Naive thymus-derived CD4-positive, alpha-beta T cell (primary cell): ENCODE data around the gene RASSF5. TPM values are rescaled to one million over a fixed set of nuclear protein-coding genes. Genes with fewer than 3 reads are reported as not detected.

Experiments
- ATAC-seq: fragments of 150-1000 bp; cut with Tn5 transposase; 2 replicates; pipeline ENCODE4 v1.10.0; 2021; ENCODE audit warnings: mild to moderate bottlenecking, moderate library complexity
- CTCF ChIA-PET: fragments of 350-600 bp; sonication (Branson Sonifier 250); formaldehyde crosslinking; loops from one replicate; lab custom pipeline; 2021; ENCODE audit warnings: antibody characterized with exemption; lab: Charles Lee
- POLR2A ChIA-PET: fragments of 350-600 bp; sonication (Branson Sonifier 250); formaldehyde crosslinking; loops from one replicate; lab custom pipeline; 2021; ENCODE audit warnings: antibody characterized with exemption, inconsistent platforms; lab: Charles Lee
- DNase-seq, 9 donors: peaks; one replicate each; pipeline versions ENCODE4 v3.0.0 to v3.0.0-alpha.2; 2020 to 2022; ENCODE audit warnings: mixed read lengths in 1 of 9
- H3K27ac ChIP-seq: one replicate; pipeline ENCODE4 v1.7.0; 2013; ENCODE audit warnings: mild to moderate bottlenecking, low read depth, low read length, moderate library complexity
- H3K27me3 ChIP-seq, 2 donors: one replicate each; pipeline ENCODE4 v1.7.0; 2013; ENCODE audit warnings: low read length in 2 of 2, mild to moderate bottlenecking in 2 of 2, moderate library complexity in 2 of 2; ENCODE audit not compliant: control insufficient read depth in 2 of 2, insufficient read depth in 2 of 2
- H3K36me3 ChIP-seq, 3 experiments: 1 replicate in 2 of 3; 2 replicates in 1 of 3; pipeline ENCODE4 v1.7.0; 2013; ENCODE audit warnings: low read length in 3 of 3, mild to moderate bottlenecking in 3 of 3, moderate library complexity in 1 of 3; ENCODE audit not compliant: insufficient read depth in 3 of 3, control insufficient read depth in 2 of 3
- H3K4me1 ChIP-seq, 2 donors: one replicate each; pipeline ENCODE4 v1.7.0; 2013; ENCODE audit warnings: low read length in 2 of 2, mild to moderate bottlenecking in 2 of 2, moderate library complexity in 1 of 2; ENCODE audit not compliant: control insufficient read depth in 2 of 2, insufficient read depth in 2 of 2
- H3K4me3 ChIP-seq: 2 replicates; pipeline ENCODE4 v1.7.0; 2013; ENCODE audit warnings: mild to moderate bottlenecking, low read length
- H3K9me3 ChIP-seq, 3 experiments: 1 replicate in 2 of 3; 2 replicates in 1 of 3; pipeline ENCODE4 v1.7.0; 2013; ENCODE audit warnings: low read length in 3 of 3; ENCODE audit not compliant: control insufficient read depth in 2 of 3
- H3K27ac Mint-ChIP-seq, 9 donors: one replicate each; pipeline ENCODE4 v1.8.0; 2020 to 2022; ENCODE audit warnings: mixed read lengths in 9 of 9, mild to moderate bottlenecking in 8 of 9, moderate library complexity in 5 of 9, inconsistent platforms in 2 of 9
- H3K27me3 Mint-ChIP-seq, 5 donors: one replicate each; pipeline ENCODE4 v1.8.0; 2021 to 2022; ENCODE audit warnings: mixed read lengths in 5 of 5, mild to moderate bottlenecking in 1 of 5
- H3K36me3 Mint-ChIP-seq, 5 donors: one replicate each; pipeline ENCODE4 v1.8.0; 2020 to 2022; ENCODE audit warnings: mixed read lengths in 5 of 5, mild to moderate bottlenecking in 3 of 5, inconsistent platforms in 1 of 5
- H3K4me1 Mint-ChIP-seq, 7 donors: one replicate each; pipeline ENCODE4 v1.8.0; 2020 to 2022; ENCODE audit warnings: mixed read lengths in 7 of 7, mild to moderate bottlenecking in 3 of 7, inconsistent platforms in 1 of 7
- H3K4me3 Mint-ChIP-seq, 10 donors: one replicate each; pipeline ENCODE4 v1.8.0; 2020 to 2022; ENCODE audit warnings: mild to moderate bottlenecking in 10 of 10, mixed read lengths in 10 of 10, moderate library complexity in 6 of 10, inconsistent platforms in 2 of 10
- H3K9me3 Mint-ChIP-seq, 11 donors: one replicate each; pipeline ENCODE4 v1.8.0; 2020 to 2022; ENCODE audit warnings: mixed read lengths in 11 of 11, mild to moderate bottlenecking in 4 of 11, inconsistent platforms in 1 of 11, moderate library complexity in 1 of 11
- intact Hi-C, 2 donors: fragments of 100-400 bp; cut with micrococcal nuclease; formaldehyde crosslinking; loops; one replicate each; pipeline ENCODE4 v1.15.1; 2023
- polyA plus RNA-seq, 2 donors: library from polyadenylated mRNA; unstranded; fragments of 300-500 nt; fragmentation: Illumina TruSeq; gene quantifications; one replicate each; pipeline ENCODE4 v1.2.3, GENCODE V29; 2021
- total RNA-seq, 6 experiments: library from RNA in 5 of 6; stranded (reverse) in 5 of 6; gene quantifications; 1 replicate in 5 of 6; 2 replicates in 1 of 6; pipeline ENCODE4 v1.2.3 and lab custom pipeline; 2021 to 2026

Gene RASSF5
- total RNA-seq (100 to 1,000 TPM; 155 to 240 (median 218) TPM), polyA plus RNA-seq (100 to 1,000 TPM; 299 to 416 TPM), total RNA-seq (lab: John Stamatoyannopoulos, UW) (274 reads per million, percentile 95 among the genes with 10 or more reads in this experiment)

GRCh38 chr1:206507284-206508129, at the start of gene RASSF5:
TSS of gene RASSF5 (plus strand) at chr1:206507531. CDS start at chr1:206507603, 72 bp downstream.
- no peaks in the 10 kb centered on the region for H3K27me3 ChIP-seq
- H3K4me1 ChIP-seq: peaks cover 8 to 29% of the 10 kb centered on the region in 2 donors
- H3K4me3 ChIP-seq: peak within 1 kb of the TSS; percentile 58
- Mint-ChIP-seq H3K4me1 (peaks cover 8 to 59% (median 29%) of the 10 kb centered on the region in 7 donors), H3K27me3 (peaks cover 12 to 30% (median 18%) of the 10 kb centered on the region in 5 donors), H3K9me3 (no peaks in the 10 kb centered on the region), H3K4me3 (peak within 1 kb of the TSS; percentile 72 to 90 (median 82)), H3K36me3 (peaks cover 0 to 18% (median 0%) of the 10 kb centered on the region in 5 donors), H3K27ac (peak within 1 kb of the TSS in 8 of 9 donors; percentile 28 to 69 (median 51))
- ChIA-PET CTCF (interaction anchor here (1.6 to 1.8 kb wide), 3 partner anchors 37 to 156 kb away, joined by 5 to 6 read pairs (median 5); partner anchors contain the start of gene IKBKE), POLR2A (interaction anchor here (0.8 to 1.8 kb wide), 5 partner anchors 9 to 105 kb away, joined by 3 to 5 read pairs (median 4); partner anchors contain the start of gene EIF2D)
- peak; percentile 64 to 86 (median 74) for DNase-seq
- H3K9me3 ChIP-seq: no peaks in the 10 kb centered on the region
- intact Hi-C loops: loop anchor here (1.0 to 2.0 kb wide), 6 partner anchors 37 to 177 kb away; partner anchors contain the start of genes MAPKAPK2 (in 2 of the 2), EIF2D (in 1 of the 2) and IKBKE (in 1 of the 2)
- ATAC-seq: peak; percentile 88
- H3K36me3 ChIP-seq: no peaks in the 10 kb centered on the region
- peak within 1 kb of the TSS; percentile 41 for H3K27ac ChIP-seq

- Histone ChIP-seq H3K36me3 (no peaks in the 10 kb centered on the region), H3K27me3 (no peaks in the 10 kb centered on the region), H3K4me1 (peaks cover 0 to 4% of the 10 kb centered on the region in 2 donors), H3K27ac (no peak overlapping the region), H3K4me3 (no peak overlapping the region), H3K9me3 (no peaks in the 10 kb centered on the region)
- ChIA-PET CTCF (interaction anchor here (1.2 to 2.3 kb wide), 5 partner anchors 8 to 203 kb away, joined by 3 to 15 read pairs (median 6); partner anchors contain the start of gene IKBKE), POLR2A (no interaction called here)
- peak overlapping the region in 1 of 9 donors; percentile 10 for H3K27ac Mint-ChIP-seq
- H3K4me1 Mint-ChIP-seq: peaks cover 7 to 39% (median 13%) of the 10 kb centered on the region in 7 donors
- DNase-seq (no peak), ATAC-seq (no peak)
- intact Hi-C loops: no loop called here
- peaks cover 0 to 13% (median 4%) of the 10 kb centered on the region in 5 donors for H3K36me3 Mint-ChIP-seq
- no peaks in the 10 kb centered on the region for H3K27me3 Mint-ChIP-seq
- peaks cover 0 to 1% (median 0%) of the 10 kb centered on the region in 11 donors for H3K9me3 Mint-ChIP-seq
- no peak overlapping the region for H3K4me3 Mint-ChIP-seq
Observed at GRCh38 chr1:206459703-206460102, 47.6 kb upstream of the RASSF5 start.

GRCh38 chr1:206460836-206461426, 46.4 kb upstream of the RASSF5 start:
- POLR2A ChIA-PET: interaction anchor here (0.5 to 1.6 kb wide), 4 partner anchors 8 to 284 kb away, joined by 4 to 10 read pairs (median 6); partner anchors contain the start of gene IKBKE
- Histone ChIP-seq H3K36me3 (no peaks in the 10 kb centered on the region), H3K27me3 (no peaks in the 10 kb centered on the region), H3K4me1 (peaks cover 1 to 7% of the 10 kb centered on the region in 2 donors), H3K4me3 (no peak overlapping the region), H3K27ac (no peak overlapping the region), H3K9me3 (no peaks in the 10 kb centered on the region)
- DNase-seq (no peak), ATAC-seq (no peak)
- Mint-ChIP-seq H3K36me3 (peaks cover 0 to 10% (median 0%) of the 10 kb centered on the region in 5 donors), H3K4me3 (no peak overlapping the region), H3K27ac (no peak overlapping the region), H3K4me1 (peaks cover 12 to 47% (median 22%) of the 10 kb centered on the region in 7 donors), H3K27me3 (no peaks in the 10 kb centered on the region), H3K9me3 (peaks cover 0 to 1% (median 0%) of the 10 kb centered on the region in 11 donors)
- CTCF ChIA-PET: interaction anchor here (0.7 to 6.2 kb wide), 5 partner anchors 10 to 204 kb away, joined by 3 to 77 read pairs (median 19); partner anchors contain the start of gene IKBKE
- intact Hi-C loops: loop anchor here in 1 of 2 donors (1.0 kb wide), 1 partner anchor 18 kb away; no protein-coding TSS in a partner anchor

- ATAC-seq (peak; percentile 84), DNase-seq (peak in 8 of 9 donors; percentile 59 to 72 (median 66))
- H3K27me3 Mint-ChIP-seq: no peaks in the 10 kb centered on the region
- intact Hi-C loops: loop anchor here (1.0 to 2.0 kb wide), 6 partner anchors 8 to 202 kb away; partner anchors contain the start of genes IKBKE (in 1 of the 2) and RASSF5 (in 1 of the 2)
- no peaks in the 10 kb centered on the region for H3K9me3 ChIP-seq
- CTCF ChIA-PET: interaction anchor here (0.7 to 6.2 kb wide), 17 partner anchors 9 to 531 kb away, joined by 3 to 77 read pairs (median 4); partner anchors contain the start of gene IKBKE
- POLR2A ChIA-PET: interaction anchor here (1.0 to 1.6 kb wide), 4 partner anchors 9 to 201 kb away, joined by 3 to 10 read pairs (median 5); partner anchors contain the start of gene IKBKE
- peaks cover 0 to 4% (median 0%) of the 10 kb centered on the region in 11 donors for H3K9me3 Mint-ChIP-seq
- no peak overlapping the region for H3K27ac ChIP-seq
- no peaks in the 10 kb centered on the region for H3K36me3 ChIP-seq
- peak overlapping the region in 1 of 10 donors; percentile 38 for H3K4me3 Mint-ChIP-seq
- H3K4me3 ChIP-seq: no peak overlapping the region
- H3K27ac Mint-ChIP-seq: peak overlapping the region in 1 of 9 donors; percentile 38
- H3K4me1 ChIP-seq: peaks cover 10 to 16% of the 10 kb centered on the region in 2 donors
- peaks cover 20 to 48% (median 31%) of the 10 kb centered on the region in 7 donors for H3K4me1 Mint-ChIP-seq
- H3K36me3 Mint-ChIP-seq: peaks cover 0 to 10% (median 0%) of the 10 kb centered on the region in 5 donors
- no peaks in the 10 kb centered on the region for H3K27me3 ChIP-seq
Observed at GRCh38 chr1:206461602-206462455, 45.5 kb upstream of the RASSF5 start.

GRCh38 chr1:206463137-206463536, 44.2 kb upstream of the RASSF5 start:
- Mint-ChIP-seq H3K4me1 (peaks cover 33 to 52% (median 44%) of the 10 kb centered on the region in 7 donors), H3K27ac (peak overlapping the region; percentile 14 to 87 (median 79)), H3K36me3 (peaks cover 0 to 9% (median 0%) of the 10 kb centered on the region in 5 donors), H3K9me3 (peaks cover 0 to 4% (median 0%) of the 10 kb centered on the region in 11 donors), H3K4me3 (no peak overlapping the region), H3K27me3 (no peaks in the 10 kb centered on the region)
- ChIA-PET POLR2A (interaction anchor here (1.2 kb wide), 1 partner anchor 89 kb away, joined by 3 read pairs; no protein-coding TSS in a partner anchor), CTCF (interaction anchor here (1.4 to 6.2 kb wide), 5 partner anchors 8 to 121 kb away, joined by 5 to 77 read pairs (median 9); partner anchors contain the start of gene IKBKE)
- Histone ChIP-seq H3K9me3 (no peaks in the 10 kb centered on the region), H3K27ac (no peak overlapping the region), H3K4me1 (peaks cover 23 to 29% of the 10 kb centered on the region in 2 donors), H3K4me3 (no peak overlapping the region), H3K36me3 (no peaks in the 10 kb centered on the region), H3K27me3 (no peaks in the 10 kb centered on the region)
- intact Hi-C loops: loop anchor here in 1 of 2 donors (2.0 kb wide), 1 partner anchor 44 kb away; the partner anchor contains the start of gene RASSF5
- DNase-seq (no peak), ATAC-seq (no peak)
